K562 (cell line): Measurements from ENCODE around the gene ZC3H8. TPM values are rescaled to one million over a fixed set of nuclear protein-coding genes. Genes with fewer than 3 reads are reported as not detected.

Experiments used
- GATAD2B ChIP-seq: fragments of 450-650 bp; IDR thresholded peaks from 2 replicates; pipeline ENCODE4 v1.6.1; 2017; ENCODE audit warnings: mild to moderate bottlenecking, borderline replicate concordance
- GTF2F1 ChIP-seq: IDR thresholded peaks from 2 replicates; pipeline ENCODE4 v1.6.1; 2011; ENCODE audit warnings: low read depth, low read length, improper control_type of control experiment
- KHSRP ChIP-seq: fragments of 450-650 bp; IDR thresholded peaks from 2 replicates; pipeline ENCODE4 v1.6.1; 2017
- NUFIP1 ChIP-seq: fragments of 450-650 bp; IDR thresholded peaks from 2 replicates; pipeline ENCODE4 v1.6.1; 2018; ENCODE audit not compliant: partially characterized antibody
- OTX1 ChIP-seq: fragments of 450-650 bp; formaldehyde crosslinking; IDR thresholded peaks from 2 replicates; pipeline ENCODE4 v1.4.0; 2022; ENCODE audit warnings: mild to moderate bottlenecking
- POLR3G ChIP-seq: IDR thresholded peaks from 2 replicates; pipeline ENCODE4 v1.6.1; 2011; ENCODE audit not compliant: insufficient read length, insufficient replicate concordance; ENCODE audit errors: extremely low read depth
- PPARD ChIP-seq: fragments of 250-450 bp; sonication (Bioruptor Pico); IDR thresholded peaks from 2 replicates; pipeline ENCODE4 v1.8.0; 2022; ENCODE audit warnings: inconsistent platforms, mild to moderate bottlenecking, moderate library complexity
- RBBP5 ChIP-seq: fragments of 200-600 bp; sonication (generic); IDR thresholded peaks from 2 replicates; pipeline ENCODE4 v1.6.1; 2012; ENCODE audit warnings: borderline replicate concordance, mild to moderate bottlenecking, low read length, control low read depth, inconsistent platforms; ENCODE audit not compliant: insufficient read depth, poor library complexity, severe bottlenecking
- TBP ChIP-seq: optimal IDR thresholded peaks from 2 replicates; pipeline ENCODE3; 2011; ENCODE audit warnings: low read depth, low read length, improper control_type of control experiment
- TCF7 ChIP-seq: sonication (generic); IDR thresholded peaks from 2 replicates; pipeline ENCODE4 v1.6.1; 2016; ENCODE audit warnings: antibody characterized with exemption, borderline replicate concordance
- ZBTB1 ChIP-seq: sonication (generic); formaldehyde crosslinking; IDR thresholded peaks from 2 replicates; pipeline ENCODE4 v1.8.1; 2023; ENCODE audit warnings: missing genetic modification reagents, low read depth, mild to moderate bottlenecking, borderline replicate concordance
- ZNF707 ChIP-seq: fragments of 250-450 bp; sonication (Bioruptor Pico); conservative IDR thresholded peaks from 2 replicates; pipeline ENCODE4 v1.8.0; 2022; ENCODE audit warnings: inconsistent platforms, mild to moderate bottlenecking, moderate library complexity
- ZSCAN32 ChIP-seq: fragments of 450-650 bp; formaldehyde crosslinking; IDR thresholded peaks from 2 replicates; pipeline ENCODE4 v1.4.0; 2020; ENCODE audit warnings: mild to moderate bottlenecking, moderate library complexity
- polyA plus RNA-seq, 8 experiments: library from polyadenylated mRNA; depleted of rRNA in 4 of 8; stranded (reverse) in 5 of 8; unstranded in 3 of 8; fragments of >200 nt; fragmentation: Nextera tagmentation in 2 of 8; fragmentation: Illumina TruSeq in 1 of 8; extraction: Ambion mirVana in 2 of 8; extraction: Trizol in 1 of 8; gene quantifications; 2 replicates each; pipeline versions ENCODE4 v1.2.1 to v1.2.3, GENCODE V29; 2011 to 2014; ENCODE audit warnings: inconsistent platforms in 1 of 8, missing spikeins in 1 of 8
- total RNA-seq, 7 experiments: library from RNA; depleted of rRNA in 6 of 7; stranded (reverse); fragments of >200 nt in 6 of 7; fragmentation: Illumina TruSeq in 2 of 7; extraction: Trizol in 2 of 7; gene quantifications; 2 replicates each; pipeline versions ENCODE4 v1.2.1 to v1.2.3, GENCODE V29; 2011 to 2021; ENCODE audit warnings: low replicate concordance in 1 of 7
- TF ChIP-seq, protein P1 (sequence below): fragments of 450-650 bp; IDR thresholded peaks from 2 replicates; pipeline ENCODE4 v1.6.1; 2014; ENCODE audit warnings: low read depth, mild to moderate bottlenecking, moderate library complexity, borderline replicate concordance
- TF ChIP-seq, protein P2 (sequence below): fragments of 250-450 bp; sonication (Bioruptor Pico); IDR thresholded peaks from 2 replicates; pipeline ENCODE4 v1.4.0; 2020; ENCODE audit warnings: mild to moderate bottlenecking
- TF ChIP-seq, protein P3 (sequence below): fragments of 450-650 bp; IDR thresholded peaks from 2 replicates; pipeline ENCODE4 v1.6.1; 2017; ENCODE audit warnings: antibody characterized with exemption, mild to moderate bottlenecking
- TF ChIP-seq, protein P4 (sequence below): sonication (generic); formaldehyde crosslinking; IDR thresholded peaks from 2 replicates; pipeline ENCODE4 v1.4.0; 2020; ENCODE audit warnings: mild to moderate bottlenecking, missing genetic modification reagents

ZC3H8 gene
- total and polyA plus RNA-seq, 9 of the 15 experiments (the other 6 are each of a cell fraction or from before 2014, with no cell fraction given): 11.6 to 41.5 (median 27.5) TPM

DNA sequence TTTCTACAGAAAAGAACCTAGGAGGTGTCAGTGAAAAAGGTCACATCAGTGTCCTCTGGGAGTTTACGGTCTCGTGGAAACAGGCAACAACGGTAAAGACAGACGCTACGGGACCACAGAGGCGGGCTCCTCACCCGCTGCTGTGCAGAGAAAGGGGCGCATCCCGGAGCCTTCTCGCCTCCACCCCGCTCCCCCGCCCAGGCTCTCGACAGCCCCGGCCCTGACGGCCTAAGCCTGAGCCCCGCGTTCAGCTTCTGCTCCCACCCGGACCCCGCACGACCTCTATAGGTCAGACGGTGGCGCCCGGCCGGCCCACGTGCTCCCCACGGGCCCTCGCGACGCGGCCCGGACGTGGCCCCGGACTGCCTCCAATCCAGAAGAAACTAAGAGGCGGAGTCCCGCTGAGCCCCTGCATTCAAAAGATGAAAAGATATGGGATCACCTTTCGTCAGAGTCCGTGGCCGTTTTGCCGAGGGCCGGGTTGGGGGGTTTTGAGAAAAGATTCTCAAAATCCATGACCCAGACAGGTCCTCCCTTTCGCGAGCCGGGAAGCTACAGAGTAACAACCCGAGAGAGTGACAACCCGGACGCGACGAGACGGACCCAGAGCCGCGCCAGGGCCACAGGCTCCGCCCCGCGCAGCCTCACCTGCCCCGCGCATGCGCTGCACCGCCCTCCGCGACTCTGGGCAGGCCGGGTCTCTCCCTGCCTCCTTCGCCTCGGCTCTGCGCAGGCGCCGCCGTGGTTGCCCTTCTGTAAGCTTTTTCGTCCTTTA lies at the start of gene ZC3H8 (continued):
- TF ChIP-seq ZNF707 (peak; percentile 43; the same call in 1 of the 2 replicates), GTF2F1 (peak; percentile 8; the same call in 1 of the 2 replicates), ZBTB1 (CRISPR knock-in tag) (no peak), POLR3G (no peak), TCF7 (0 out of 2 replicates have a peak, but pooled peaks have one; percentile 18), OTX1 (CRISPR knock-in tag) (peak; percentile 32; the same call in 1 of the 2 replicates), KHSRP (no peak), GATAD2B (peak; percentile 43), PPARD (CRISPR knock-in tag) (no peak), NUFIP1 (no peak), RBBP5 (peak; percentile 78), TBP (peak; percentile 90), ZSCAN32 (CRISPR knock-in tag) (0 out of 2 replicates have a peak, but pooled peaks have one; percentile 18)
- TF ChIP-seq, protein P1, sequence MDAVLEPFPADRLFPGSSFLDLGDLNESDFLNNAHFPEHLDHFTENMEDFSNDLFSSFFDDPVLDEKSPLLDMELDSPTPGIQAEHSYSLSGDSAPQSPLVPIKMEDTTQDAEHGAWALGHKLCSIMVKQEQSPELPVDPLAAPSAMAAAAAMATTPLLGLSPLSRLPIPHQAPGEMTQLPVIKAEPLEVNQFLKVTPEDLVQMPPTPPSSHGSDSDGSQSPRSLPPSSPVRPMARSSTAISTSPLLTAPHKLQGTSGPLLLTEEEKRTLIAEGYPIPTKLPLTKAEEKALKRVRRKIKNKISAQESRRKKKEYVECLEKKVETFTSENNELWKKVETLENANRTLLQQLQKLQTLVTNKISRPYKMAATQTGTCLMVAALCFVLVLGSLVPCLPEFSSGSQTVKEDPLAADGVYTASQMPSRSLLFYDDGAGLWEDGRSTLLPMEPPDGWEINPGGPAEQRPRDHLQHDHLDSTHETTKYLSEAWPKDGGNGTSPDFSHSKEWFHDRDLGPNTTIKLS: peak; percentile 35; the same call in 1 of the 2 replicates
- TF ChIP-seq, protein P2, sequence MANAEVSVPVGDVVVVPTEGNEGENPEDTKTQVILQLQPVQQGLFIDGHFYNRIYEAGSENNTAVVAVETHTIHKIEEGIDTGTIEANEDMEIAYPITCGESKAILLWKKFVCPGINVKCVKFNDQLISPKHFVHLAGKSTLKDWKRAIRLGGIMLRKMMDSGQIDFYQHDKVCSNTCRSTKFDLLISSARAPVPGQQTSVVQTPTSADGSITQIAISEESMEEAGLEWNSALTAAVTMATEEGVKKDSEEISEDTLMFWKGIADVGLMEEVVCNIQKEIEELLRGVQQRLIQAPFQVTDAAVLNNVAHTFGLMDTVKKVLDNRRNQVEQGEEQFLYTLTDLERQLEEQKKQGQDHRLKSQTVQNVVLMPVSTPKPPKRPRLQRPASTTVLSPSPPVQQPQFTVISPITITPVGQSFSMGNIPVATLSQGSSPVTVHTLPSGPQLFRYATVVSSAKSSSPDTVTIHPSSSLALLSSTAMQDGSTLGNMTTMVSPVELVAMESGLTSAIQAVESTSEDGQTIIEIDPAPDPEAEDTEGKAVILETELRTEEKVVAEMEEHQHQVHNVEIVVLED (CRISPR knock-in tag): peak; percentile 31; the same call in 1 of the 2 replicates
- TF ChIP-seq, protein P3, sequence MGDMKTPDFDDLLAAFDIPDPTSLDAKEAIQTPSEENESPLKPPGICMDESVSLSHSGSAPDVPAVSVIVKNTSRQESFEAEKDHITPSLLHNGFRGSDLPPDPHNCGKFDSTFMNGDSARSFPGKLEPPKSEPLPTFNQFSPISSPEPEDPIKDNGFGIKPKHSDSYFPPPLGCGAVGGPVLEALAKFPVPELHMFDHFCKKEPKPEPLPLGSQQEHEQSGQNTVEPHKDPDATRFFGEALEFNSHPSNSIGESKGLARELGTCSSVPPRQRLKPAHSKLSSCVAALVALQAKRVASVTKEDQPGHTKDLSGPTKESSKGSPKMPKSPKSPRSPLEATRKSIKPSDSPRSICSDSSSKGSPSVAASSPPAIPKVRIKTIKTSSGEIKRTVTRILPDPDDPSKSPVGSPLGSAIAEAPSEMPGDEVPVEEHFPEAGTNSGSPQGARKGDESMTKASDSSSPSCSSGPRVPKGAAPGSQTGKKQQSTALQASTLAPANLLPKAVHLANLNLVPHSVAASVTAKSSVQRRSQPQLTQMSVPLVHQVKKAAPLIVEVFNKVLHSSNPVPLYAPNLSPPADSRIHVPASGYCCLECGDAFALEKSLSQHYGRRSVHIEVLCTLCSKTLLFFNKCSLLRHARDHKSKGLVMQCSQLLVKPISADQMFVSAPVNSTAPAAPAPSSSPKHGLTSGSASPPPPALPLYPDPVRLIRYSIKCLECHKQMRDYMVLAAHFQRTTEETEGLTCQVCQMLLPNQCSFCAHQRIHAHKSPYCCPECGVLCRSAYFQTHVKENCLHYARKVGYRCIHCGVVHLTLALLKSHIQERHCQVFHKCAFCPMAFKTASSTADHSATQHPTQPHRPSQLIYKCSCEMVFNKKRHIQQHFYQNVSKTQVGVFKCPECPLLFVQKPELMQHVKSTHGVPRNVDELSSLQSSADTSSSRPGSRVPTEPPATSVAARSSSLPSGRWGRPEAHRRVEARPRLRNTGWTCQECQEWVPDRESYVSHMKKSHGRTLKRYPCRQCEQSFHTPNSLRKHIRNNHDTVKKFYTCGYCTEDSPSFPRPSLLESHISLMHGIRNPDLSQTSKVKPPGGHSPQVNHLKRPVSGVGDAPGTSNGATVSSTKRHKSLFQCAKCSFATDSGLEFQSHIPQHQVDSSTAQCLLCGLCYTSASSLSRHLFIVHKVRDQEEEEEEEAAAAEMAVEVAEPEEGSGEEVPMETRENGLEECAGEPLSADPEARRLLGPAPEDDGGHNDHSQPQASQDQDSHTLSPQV: peak; percentile 69
- TF ChIP-seq, protein P4, sequence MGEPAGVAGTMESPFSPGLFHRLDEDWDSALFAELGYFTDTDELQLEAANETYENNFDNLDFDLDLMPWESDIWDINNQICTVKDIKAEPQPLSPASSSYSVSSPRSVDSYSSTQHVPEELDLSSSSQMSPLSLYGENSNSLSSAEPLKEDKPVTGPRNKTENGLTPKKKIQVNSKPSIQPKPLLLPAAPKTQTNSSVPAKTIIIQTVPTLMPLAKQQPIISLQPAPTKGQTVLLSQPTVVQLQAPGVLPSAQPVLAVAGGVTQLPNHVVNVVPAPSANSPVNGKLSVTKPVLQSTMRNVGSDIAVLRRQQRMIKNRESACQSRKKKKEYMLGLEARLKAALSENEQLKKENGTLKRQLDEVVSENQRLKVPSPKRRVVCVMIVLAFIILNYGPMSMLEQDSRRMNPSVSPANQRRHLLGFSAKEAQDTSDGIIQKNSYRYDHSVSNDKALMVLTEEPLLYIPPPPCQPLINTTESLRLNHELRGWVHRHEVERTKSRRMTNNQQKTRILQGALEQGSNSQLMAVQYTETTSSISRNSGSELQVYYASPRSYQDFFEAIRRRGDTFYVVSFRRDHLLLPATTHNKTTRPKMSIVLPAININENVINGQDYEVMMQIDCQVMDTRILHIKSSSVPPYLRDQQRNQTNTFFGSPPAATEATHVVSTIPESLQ (CRISPR knock-in tag): no peak
